Stimulated activated CD4-positive, alpha-beta T cell treated with anti-CD3 and anti-CD28 coated beads, Interleukin-4, amount 100 ng/mL, for 1 hour (primary cell): ENCODE results near the gene TBC1D1.

Experiments
- DNase-seq: peaks from one replicate; pipeline ENCODE4 v3.0.0-alpha.2; 2020

TBC1D1 gene

DNA sequence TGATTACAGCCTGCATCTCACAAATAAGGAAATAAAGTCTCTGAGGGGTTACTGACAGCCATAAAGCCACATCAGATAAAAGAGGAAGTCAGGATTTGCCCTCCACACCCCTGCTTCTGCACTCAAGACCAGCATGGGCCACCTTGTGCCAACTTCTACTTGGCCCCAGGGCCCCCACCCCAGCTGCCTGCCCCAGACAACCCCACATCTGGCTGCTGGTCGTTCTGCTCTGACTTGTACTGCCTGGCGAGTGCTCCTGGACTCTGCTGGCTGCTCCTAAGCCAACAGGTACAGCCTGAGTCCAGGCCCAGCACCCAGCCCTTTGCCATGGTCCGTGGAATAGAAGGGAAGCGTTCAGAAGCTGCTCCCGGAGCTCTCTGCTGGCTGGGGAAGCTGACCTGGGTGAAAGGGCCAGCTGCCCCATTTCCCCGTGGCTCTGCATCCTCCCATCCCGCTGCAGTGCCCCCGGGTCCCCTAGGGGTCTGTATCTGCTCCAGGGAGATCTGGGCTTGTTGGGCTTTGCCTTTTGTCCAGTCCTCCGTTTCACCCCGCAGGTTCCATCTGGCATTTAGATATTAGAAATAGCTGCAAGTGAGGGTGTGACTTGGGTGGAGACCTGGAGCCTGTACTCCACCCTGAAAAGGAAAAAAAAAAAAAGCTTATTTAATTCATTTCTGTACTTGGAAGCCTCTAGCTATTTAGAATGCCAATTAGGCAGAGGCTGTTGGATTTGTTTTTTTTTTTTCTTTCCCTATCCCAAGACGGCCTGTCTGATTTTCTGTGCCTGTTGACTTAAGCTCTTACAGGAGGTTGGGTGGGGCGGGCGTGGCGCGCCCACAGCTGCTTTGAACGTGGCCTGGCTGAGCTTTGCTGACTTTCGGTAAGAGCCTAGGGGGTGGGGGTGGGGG lies 264.1 kb downstream of the TBC1D1 start:
- no peak for DNase-seq

DNA sequence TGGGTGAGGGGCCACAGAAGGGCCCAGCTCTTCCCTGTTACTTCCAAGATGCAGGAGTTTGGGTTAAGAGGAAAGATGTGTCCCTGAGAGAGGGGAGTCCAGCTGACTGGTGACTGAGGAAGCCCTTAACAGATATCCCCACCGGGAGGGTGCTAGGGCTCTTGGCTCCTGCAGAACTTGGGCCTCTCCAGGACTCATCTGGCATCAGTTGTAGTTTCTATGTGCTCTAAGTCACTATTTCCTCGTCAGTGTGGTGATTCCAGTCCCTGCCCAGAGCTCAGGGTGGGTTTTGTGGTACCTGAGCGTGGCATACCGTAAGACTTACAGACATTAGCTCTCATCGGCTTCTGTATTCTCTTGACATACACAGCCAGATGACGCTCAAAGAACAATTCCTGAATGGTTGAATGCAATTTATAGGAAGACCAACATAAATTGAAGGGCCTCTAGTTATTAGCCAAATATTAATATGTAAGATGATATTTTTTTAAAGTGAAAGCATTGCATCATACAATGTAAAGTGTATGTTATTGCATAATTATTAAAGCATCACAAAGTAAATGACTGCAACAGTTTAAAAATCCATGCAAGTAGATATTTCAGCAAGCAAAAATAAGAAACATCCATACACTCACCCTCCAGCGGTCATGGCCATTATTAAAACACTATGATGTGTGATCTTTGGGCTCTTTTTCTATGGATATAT lies 264.9 kb downstream of the TBC1D1 start:
- no peak for DNase-seq

DNA sequence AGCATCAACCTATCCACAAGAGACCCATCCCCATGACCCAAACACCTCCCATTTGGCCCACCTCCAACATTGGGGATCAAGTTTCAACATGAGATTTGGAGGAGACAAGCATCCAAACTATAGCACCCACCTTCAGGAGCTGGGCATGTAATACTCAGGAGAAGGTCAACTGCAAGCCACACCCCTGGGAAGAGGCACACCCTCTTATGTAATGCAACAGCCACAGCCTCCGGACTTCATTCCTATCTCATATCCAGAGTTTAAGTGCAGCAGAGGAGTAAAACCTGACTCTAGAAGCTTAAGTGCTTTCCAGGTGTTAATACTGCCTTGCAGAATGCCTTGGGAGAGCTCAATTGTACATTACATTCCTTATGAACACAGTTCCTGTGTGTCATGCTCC lies 266.7 kb downstream of the TBC1D1 start:
- DNase-seq = no peak

DNA sequence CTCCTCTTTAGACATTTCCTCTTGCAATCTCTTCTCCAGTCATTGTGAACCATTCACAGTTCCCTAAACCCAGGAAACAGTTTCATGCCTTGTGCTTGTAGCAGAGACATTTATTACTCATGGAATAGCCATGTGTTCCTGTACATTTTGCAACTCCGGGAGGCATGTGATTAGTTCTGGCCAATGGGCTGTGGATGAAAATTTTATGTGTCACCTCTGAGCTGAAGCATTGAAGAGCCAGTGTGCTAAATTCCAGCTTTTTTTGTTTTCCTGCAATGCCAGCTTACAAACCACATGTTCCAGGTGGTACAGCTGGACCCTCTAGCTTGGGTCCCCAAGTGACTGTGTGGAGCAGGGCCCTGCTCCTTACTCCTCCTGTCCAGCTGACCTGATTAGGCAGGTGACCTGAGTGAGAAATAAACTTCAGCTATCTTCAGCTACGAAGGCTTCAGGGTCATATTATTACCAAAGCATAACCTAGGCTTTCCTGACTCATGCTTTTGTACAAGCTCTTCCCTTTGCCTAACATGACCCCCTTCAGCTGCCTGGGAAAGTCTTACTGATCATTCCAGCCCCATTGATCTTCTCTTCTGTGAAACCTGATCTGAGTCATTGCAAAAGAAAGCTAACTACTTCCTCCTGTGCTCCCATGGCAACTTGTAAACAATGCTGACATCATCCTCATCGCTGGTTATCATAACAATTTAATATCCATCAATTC lies 269.8 kb downstream of the TBC1D1 start:
- no peak for DNase-seq

DNA sequence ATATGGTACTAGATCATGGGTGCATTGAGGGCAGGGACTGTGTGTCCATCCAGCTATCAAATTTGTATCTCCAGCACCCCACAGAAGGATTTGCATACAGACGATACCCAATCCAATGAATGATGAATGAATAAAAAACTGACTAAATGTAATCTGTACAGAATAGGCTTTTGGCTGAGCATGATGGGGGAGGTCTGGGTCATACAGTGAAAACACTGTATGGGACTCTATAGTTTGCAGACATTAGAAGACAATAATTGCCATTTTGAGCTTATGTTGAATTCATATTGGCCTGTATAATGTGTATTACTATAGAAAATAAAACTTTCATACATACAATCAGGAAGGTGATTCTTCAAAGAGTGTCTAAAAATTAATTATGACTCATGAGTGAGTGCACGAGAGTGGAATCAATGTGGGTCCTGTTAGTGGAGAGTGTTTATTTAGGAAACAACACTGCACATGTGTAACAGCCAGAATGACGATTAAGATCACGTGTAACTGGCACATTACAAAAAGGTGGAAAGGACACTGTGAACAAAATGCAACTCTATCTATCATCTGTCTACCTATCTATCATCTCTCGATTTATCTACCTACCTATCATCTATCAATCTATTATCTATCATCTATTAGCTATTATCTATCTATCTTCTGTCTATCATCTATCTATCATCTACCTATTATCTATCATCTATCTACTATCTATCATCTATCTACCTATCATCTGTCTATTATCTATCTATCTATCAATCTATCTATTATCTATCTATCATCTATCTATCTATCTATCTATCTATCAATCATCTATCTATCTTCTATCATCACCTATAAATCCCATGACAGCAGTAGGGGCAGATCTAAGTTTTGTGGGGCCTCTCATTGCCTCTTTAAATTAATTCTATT lies 270.6 kb downstream of the TBC1D1 start:
- DNase-seq = no peak

DNA sequence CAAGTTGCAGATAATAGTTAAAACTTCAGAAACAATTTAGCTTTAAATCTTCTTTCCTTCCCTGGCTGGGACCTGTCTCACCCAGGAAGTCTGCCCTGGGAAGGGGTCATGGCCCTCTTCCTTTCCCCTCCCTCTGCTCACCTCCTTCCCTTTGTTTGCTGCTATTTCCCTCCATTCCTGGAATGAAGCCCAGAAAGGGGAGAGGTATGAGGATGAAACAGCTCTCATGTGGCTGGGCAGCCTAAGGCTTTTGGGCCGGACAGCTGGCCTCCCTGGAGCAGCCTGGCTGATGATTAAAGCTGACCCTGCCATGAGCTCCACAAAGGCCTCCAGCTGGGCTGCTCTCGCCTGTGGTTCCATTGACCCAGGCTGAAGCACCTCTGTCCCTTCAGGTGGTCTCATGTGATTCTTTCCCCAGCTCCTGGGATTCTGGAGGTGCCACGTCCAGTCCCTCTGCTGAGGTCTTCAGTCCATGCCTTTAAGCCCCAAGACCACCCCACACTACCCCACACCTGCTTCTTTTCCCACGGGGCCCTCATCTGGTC lies 271.4 kb downstream of the TBC1D1 start:
- DNase-seq = no peak

DNA sequence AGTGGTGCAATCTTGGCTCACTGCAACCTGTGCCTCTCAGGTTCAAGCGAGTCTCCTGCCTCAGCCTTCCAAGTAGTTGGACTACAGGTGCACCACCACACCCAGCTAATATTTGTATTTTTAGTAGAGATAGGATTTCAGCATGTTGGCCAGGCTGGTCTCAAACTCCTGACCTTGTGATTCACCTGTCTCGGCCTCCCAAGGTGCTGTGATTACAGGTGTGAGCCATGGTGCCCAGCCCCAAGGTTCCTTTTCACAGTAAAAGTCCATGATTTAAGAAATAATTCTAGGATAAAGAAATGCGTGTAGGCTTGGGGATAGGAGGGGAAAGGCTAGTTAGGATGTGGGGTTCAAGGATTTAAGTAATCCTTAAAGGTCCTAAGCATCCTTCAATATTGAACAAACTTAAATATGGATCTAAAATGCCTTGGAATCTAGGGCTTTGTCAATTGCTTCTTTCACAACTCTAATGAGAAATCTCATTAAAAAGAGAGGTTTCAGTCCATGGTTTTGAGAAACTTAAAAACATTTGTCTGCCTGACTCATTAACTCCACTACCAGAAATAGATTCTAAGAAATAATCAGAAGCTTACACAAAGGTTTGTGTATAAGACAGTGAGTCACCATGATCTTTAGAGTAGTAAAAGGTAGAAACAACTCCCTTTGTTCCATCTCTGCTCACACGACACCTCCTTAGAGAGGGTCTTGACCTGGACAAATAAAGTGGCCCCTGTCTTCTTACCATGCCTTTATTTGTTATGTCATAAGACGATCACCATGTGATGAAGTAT lies 272.5 kb downstream of the TBC1D1 start:
- DNase-seq = no peak

DNA sequence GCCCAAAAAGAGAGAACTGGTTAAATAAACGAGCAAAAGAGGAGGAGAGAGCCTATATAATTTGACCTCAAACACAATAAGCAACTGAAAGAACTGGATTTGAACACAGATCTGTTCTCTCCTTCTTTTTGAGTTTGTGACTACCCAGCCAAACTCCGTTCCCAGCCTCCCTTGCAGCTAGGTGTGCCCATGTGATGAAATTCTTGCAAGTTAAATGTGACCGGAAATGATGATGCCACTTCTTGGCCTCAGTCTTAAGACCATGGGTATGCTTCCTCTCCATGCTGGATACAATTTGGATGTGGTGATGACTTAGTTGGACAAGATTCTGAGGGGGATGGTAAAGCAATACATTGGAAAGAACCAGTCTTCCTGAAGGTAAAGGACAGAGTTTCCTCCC lies 273.5 kb downstream of the TBC1D1 start:
- no peak for DNase-seq

DNA sequence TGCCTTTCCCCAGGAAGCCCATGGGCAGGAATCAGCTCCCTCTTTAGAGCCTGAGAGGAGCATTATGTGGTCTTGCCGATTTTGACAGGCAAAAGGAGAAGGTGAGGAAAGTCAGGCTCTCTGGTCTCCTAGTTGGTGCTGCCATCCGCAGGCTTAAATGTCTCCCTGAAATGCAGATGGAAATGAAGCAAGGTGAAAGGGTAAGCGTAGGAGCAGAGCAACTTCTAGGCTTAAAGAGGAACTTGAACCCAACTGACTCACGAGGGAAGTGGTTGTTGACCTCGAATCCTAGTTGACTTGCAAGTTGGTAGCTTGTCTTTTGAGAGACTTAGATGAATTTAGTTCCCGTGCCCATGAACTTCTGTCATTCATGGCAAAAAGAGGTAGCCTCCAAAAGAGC lies 275.2 kb downstream of the TBC1D1 start:
- no peak for DNase-seq

DNA sequence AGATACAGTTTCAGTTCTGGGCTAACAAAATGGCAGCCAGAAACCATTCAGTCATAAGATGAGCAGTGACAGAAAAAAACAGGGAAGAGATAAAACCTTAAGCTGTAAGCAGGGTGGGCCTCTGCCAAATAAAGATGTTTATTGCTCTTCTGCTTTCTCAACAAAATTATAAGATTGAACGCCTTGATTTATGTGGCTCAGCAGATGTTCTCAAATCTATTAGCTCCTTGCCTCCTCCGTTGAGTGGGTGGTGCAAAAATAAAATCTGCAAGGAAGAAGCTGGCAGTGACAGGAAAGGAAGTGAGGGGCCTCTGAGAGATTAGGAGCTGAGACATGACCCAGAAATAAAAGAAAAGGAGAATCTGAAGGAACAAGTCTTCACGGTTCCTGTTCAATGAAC lies 275.9 kb downstream of the TBC1D1 start:
- DNase-seq = no peak

DNA sequence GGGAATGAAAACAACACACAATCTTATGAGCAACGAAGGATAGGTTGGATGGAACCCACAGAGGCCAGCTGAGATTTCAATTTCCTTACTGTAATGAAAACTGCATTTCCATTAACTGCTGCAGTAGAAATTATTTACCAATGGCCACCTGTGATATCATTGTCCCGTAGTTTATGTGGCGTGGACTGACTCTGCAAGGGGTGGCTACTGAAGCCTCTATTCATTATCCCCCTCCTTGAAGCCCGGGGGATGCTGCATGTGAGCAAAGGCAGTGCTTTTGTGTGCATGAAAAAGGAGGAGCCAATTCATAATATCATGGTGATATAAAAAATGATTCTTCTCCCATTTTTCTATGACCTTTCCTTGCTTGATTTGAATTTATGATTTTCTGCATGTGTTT lies 277.1 kb downstream of the TBC1D1 start:
- no peak for DNase-seq

DNA sequence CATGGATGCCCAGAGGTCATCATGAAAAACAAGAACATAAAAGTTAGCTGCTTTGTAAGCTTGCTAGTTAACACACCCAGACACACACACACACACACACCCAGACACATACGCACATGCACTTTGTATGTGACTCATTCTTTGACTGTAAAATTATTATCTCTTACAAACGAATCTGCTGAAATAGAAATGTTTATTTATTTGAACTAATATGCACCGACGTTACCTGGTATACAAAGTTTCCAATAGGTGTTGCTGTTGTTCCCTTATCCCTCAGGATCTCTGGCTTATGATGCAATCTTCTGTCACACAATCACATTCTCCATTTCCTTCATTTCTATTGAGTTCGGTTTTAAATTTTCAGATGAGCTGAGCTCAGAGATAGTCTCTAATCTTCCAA lies 278.6 kb downstream of the TBC1D1 start:
- DNase-seq = no peak

DNA sequence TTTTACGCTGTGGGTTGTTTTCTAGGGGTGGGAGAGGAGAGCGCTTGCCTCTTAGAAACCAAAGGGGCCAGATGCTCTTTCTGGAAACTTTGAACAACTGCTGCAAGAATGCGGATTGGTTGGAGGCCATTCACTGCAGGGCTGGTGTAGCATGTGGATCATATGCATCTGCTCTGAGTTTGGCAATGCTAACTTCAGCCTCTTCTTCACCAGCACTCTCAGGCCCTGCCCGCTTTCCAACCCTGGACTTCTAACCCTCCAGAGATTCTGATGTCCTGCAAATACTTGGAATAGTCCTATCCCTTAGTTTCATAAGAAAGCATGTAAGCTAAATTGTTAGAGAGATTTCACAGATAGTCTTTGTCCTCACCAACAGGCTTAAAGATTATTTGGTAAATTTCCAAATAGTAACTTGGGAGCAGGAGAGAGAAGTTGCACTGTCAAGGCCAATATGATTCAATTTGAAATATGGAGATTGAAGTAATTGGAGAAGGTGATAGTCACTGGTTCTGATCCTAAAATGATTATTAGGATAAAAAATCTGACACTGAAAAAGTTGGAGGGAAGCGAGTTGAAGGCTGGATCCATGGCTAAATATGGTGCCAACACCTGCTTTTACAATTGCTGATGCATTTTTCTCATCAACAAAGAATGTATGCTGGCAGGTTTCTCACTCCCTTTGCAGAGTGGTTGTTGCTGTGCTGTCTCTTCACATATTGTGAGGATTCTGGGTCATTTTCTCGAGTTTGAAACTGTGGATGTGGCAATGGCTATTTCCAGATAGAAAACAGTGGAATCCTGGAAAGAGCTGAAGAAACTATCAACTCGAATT lies 279.7 kb downstream of the TBC1D1 start:
- DNase-seq = no peak

DNA sequence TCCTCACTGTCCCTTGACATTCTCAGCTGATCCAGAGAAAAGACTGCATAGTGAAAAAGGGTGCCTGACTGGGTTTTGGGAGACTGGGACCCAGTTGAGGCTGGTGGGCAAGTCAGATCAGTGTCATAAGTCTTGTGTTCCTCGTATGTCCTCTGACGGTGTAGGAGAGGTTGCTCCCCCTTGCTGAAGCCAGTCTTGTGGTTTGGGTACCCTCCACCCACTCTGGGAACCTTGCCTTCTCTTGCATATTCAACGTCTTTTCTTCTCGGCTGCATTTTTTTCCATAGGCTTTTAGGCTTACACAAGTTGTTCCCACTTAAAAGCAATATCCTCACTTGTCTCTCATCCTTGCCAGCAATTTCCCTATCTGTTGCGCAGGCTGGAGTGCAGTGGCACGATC lies 281.2 kb downstream of the TBC1D1 start:
- no peak for DNase-seq

DNA sequence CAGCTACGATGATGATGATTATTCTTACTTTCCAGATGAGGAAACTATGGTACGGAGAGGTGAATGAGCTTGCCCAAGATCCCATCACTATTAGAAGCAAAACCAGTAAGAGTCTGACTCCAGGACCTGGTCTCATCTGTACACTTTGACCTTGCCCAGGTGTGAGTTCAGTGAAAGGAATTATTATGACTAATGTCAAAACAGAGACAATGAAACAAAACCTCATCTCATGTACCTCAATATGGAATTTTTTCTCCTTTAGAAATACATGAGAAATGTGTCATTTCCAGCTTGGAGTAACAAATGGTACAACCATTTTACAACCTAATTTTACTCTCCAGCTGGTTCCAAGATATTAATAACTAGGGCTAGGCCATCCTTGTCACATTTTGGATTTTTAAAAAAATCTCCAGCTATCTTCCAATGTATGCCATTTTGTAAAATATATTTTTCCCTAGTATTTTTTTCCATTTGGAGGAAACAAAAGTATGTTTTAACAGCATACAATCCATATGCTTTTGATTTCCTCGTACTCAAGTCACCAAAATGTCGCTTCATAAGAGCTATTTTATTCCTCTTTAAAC lies 283.1 kb downstream of the TBC1D1 start:
- DNase-seq = no peak

DNA sequence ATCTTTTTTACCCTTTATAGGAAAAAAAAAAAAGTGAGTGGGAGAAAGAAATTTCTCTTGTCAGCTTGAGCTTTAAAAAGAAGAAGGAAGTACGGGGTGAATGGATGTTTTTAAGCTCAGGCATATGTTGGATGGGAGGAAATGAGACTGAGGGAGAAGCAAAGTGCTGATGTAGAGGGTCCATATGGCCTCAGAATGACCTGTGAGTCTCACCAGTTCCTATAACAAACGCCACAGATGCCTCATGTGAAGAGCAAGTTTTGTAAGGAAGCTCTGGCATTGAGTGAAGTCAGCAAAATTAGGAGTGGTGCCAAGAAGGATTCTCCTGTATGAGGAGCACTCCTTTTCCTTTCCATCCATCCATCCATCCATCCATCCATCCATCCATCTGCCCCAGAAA lies 283.9 kb downstream of the TBC1D1 start:
- no peak for DNase-seq

DNA sequence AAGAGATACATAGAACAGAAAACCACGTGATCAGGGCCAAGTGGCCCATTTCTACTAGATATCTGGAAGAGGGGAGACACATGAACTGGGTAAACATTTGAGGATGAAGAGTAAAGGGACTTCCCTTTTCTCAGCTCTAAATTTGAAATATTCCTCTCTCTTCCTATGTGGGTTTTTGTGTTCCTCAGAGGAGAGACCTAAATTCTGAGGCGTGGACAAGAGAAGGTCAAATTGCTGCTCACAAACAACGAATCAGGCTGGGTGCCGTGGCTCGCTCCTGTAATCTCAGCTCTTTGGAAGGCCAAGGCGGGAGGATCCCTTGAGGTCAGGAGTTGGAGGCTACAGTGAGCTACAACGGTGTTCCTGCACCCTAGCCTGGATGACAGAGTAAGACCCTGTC lies 285.3 kb downstream of the TBC1D1 start:
- no peak for DNase-seq

DNA sequence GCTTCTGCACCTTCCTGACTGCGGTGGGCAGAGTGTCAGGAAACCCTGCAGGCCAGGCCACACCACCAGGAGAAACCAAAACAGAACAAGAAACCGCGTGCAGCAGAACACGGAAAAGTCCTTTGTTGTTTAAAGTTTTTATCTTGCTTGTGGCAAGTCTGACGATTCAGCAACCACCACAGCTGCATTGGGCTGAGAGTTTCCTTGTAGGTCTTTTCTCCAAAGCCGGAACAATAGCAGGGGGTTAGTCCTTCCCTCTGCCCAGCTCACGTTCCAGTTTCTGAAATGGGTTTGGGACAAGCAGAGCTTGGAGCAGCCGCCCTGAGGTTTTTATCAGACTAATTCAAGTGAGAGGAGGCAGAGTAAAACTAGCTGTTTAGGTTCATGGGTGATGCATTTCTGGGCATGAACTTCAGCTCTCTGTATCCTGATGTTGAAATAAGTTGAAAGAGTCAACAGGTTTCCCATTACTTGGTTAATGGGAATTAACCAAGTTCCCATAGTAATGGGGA lies 286.2 kb downstream of the TBC1D1 start:
- DNase-seq = peak; percentile 32

DNA sequence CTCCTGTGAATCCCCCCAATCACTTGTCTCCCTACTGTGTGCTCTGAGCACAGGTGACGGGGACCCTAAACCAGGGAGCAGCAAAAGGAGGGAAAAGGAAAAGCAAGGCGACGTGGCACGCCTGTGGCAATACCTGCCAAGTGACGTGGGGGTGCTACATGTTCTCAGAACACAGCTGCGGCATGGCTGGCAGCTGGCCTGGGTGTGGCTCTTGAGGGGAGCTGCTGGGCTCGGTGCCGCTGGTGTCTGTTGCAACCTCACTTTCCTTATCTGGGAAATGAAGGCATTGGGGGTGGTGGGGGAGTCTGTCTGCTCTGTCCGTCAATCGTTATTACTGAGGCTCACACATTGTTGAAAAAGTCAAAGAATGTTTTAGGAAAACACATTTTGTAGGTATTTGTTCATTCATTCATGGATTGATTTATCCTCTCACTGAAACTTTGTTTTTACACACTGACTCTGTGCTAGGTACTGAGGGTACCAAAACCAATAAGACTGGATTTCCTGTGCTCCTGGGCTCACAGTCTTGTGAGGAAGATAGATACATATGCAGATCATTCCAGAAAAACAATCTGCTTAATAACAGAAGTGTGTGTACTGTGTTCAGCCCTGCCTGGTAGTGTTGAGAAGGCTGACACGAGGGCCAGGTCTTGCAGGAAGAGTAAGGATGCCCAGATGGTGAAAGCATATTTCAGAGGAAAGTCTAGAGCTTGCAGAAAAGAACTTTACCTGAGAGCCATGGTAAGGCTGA lies 286.9 kb downstream of the TBC1D1 start:
- peak; percentile 45 for DNase-seq
